Melanocyte of skin (primary cell): ENCODE results near the gene CLEC5A. TPM values are rescaled to one million over a fixed set of nuclear protein-coding genes. Genes with fewer than 3 reads are reported as not detected.

ENCODE experiments used
- total RNA-seq, 2 donors: library from RNA; depleted of rRNA; stranded (reverse); fragments of >200 nt; gene quantifications; 2 replicates each; pipeline ENCODE4 v1.2.3, GENCODE V29; 2012

The CLEC5A gene
- total RNA-seq, result not detected

GRCh38 chr7:141946796-141947195 lies at the start of gene CLEC5A:
CLEC5A (minus strand) TSS chr7:141946974; CDS start chr7:141946292, 682 bp downstream.

DNA sequence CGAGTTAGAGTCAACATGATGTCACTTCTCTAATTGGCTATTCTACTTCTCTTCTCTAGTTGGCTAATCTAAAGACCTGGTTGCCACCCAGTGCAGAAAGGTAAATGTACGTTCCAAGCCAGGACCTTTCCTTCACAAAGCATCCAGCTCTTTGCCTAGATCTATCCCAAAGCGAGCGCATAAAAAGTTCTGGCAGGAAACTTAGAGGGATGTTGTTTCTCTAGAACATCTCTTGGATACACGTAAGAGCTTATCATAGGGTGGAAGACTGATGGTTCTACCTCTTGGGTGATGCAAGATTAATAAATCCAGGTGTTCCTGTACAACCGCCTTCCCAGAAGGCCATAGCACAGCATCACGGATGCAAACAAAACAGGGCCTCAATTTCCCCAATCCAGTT lies 26.9 kb upstream of the CLEC5A start, which contains the start of gene TAS2R38:
TAS2R38 (minus strand) TSS at position 101 of the 400 bp plus-strand sequence; CDS start at position 17, 84 bp downstream.

DNA sequence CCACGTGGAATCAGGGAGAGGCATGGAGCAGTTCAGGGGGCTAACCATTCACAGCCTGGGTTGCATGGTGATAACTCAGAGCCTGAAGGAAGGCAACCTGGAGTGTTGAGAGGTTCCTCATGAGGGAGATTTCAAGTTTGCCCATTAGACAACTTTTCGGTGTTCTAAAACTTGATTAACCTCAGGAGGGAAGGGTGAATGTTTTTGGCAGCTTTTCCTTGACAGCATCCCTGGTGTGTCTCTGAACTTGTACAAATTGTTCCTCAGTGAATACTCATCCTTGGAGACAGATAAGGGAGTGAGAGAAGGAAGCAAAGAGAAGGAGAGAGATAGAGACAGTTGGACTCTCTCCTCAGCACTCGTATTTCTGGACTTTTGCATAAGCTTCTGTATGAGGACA lies 30.7 kb downstream of the CLEC5A start, which contains the start of gene OR9A4:
OR9A4 (plus strand) TSS at position 301 of the 400 bp plus-strand sequence. CDS start 2,477 bp downstream, outside the sequence.

Other genes with a start within 250 kb of the CLEC5A start
- 1 to 10 TPM; 4.5 to 6.3 TPM for gene DENND11, start 244.8 kb downstream of the CLEC5A start, total RNA-seq
- not detected for gene WEE2, start 238.6 kb downstream of the CLEC5A start, total RNA-seq
- 100 to 1,000 TPM in 1 of 2 donors, 10 to 100 TPM in 1; 74.0 to 126 TPM for gene SSBP1, start 208.6 kb downstream of the CLEC5A start, total RNA-seq
- 1 to 10 TPM in 1 of 2 donors, under 1 TPM in 1; 1.00 to 2.1 TPM for gene TAS2R3, start 182.9 kb downstream of the CLEC5A start, total RNA-seq
- 1 to 10 TPM in 1 of 2 donors, under 1 TPM in 1; 1.00 to 1.4 TPM for gene TAS2R4, start 170.3 kb downstream of the CLEC5A start, total RNA-seq
- 1 to 10 TPM in 1 of 2 donors, under 1 TPM in 1; 1.00 to 1.0 TPM for gene TAS2R5, start 156.8 kb downstream of the CLEC5A start, total RNA-seq
- not detected for gene PRSS37, start 105.5 kb downstream of the CLEC5A start, total RNA-seq
- gene OR9A4, start 30.6 kb downstream of the CLEC5A start, total RNA-seq, result not detected
- not detected for gene TAS2R38, start 26.8 kb upstream of the CLEC5A start, total RNA-seq
- gene MGAM, start 48.9 kb upstream of the CLEC5A start, total RNA-seq, result not detected
- gene MGAM2, start 164.7 kb upstream of the CLEC5A start, total RNA-seq, result not detected